IPS-18c (cell line): ENCODE data around the gene TMF1.

Experiments
- H3K4me3 ChIP-seq: 2 replicates; pipeline ENCODE4 v1.7.0; 2013; ENCODE audit warnings: low read depth, mild to moderate bottlenecking, low read length, moderate library complexity; ENCODE audit not compliant: insufficient read depth
- H3K9me3 ChIP-seq: one replicate; pipeline ENCODE4 v1.6.1; 2013; ENCODE audit warnings: mild to moderate bottlenecking, low read length, moderate library complexity; ENCODE audit not compliant: control insufficient read depth, insufficient read depth

TMF1 gene

DNA sequence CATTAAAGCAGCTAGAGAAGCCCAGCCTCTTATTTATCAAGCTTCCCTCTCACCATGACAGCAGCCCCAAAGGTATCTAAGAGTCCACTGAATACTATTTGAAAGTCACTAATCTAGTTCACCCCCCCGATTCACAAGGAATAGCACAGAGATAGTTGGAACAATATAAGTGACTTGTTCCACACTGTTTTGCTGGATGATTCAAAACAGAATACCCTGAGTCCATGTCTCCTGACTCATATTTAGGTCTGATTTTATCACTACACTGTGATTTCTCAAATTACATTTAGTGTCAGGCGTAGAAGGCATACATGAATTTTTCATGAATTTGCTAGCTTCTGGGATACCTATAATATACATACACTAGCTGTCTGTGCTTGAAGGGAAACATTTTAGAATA, 20.0 kb downstream of the TMF1 start:
- no peaks in the 10 kb centered on the region for H3K9me3 ChIP-seq
- H3K4me3 ChIP-seq, result no peak overlapping the region

DNA sequence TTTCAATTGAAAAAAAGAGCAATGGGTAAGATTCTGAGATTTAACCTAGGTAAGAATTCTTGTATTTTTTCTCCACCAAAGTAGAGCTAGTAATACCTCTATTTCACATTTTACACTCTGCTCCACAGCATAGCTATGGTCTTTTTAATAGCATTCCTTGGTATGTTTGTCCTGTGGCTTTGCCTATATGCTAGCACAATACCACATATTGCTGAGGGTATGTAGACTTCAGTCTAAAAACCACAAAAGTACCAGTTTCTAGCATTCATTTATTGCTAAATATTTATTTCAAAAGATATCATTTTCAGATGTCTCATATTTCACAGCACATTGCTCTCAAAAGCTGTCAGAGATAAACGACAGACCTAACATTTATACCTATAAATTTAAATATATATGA, 20.5 kb downstream of the TMF1 start:
- no peaks in the 10 kb centered on the region for H3K9me3 ChIP-seq
- no peak overlapping the region for H3K4me3 ChIP-seq

DNA sequence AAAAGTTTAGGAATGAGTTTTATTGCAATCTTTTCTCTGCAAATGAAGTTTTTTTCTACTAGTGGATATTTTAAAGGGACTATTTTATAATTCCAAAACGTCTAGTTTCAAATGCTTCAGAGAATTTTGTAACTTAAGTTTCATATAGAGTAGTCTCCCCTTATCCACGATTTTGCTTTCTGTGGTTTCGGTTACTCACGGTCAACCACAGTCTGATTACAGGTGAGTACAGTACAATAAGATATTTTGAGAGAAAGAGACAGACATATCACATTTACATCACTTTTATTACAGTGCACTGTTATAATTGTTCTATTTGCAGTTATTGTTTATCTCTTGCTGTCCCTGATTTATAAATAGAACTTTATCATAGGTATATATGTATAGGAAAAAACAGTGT, 31.3 kb downstream of the TMF1 start:
- H3K4me3 ChIP-seq, result no peak overlapping the region
- no peaks in the 10 kb centered on the region for H3K9me3 ChIP-seq

DNA sequence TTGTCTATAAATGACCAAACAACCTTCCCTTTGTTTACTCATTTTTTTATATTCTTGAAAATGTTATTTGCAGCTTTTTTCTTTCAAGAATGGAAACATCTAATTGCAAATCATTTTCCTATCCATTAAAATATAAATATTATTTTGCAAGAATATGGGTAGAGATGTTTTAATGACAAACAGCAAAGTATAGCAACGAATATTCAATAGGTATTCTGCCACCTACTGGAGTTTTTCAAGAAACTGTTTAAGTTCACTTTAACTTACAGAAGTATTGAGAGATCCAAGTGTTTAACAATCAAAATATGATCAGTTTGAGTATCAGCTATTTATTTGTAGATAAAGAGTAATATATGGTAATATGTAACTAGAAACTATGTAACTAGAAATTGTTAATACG, 31.7 kb downstream of the TMF1 start:
- H3K4me3 ChIP-seq, result no peak overlapping the region
- no peaks in the 10 kb centered on the region for H3K9me3 ChIP-seq

DNA sequence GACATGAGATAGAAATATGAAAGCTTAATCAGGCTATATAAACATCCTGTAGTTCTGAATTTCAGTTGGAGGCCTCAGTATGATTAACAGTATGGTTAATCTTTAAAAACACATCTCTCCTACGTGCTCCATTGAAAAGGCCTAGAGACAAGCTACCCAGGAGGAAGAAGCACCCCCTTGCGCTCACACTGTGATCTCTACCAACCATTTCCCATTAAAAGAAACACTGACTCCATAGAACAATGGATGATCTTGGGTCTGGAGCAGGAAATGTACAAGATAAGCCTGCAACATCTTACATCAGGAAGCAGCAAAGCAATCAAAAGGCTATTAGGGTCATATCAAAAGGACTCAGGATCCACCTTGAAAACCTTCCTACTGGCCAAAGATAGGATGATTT, 35.2 kb downstream of the TMF1 start:
- Histone ChIP-seq H3K9me3 (no peaks in the 10 kb centered on the region), H3K4me3 (no peak overlapping the region)

DNA sequence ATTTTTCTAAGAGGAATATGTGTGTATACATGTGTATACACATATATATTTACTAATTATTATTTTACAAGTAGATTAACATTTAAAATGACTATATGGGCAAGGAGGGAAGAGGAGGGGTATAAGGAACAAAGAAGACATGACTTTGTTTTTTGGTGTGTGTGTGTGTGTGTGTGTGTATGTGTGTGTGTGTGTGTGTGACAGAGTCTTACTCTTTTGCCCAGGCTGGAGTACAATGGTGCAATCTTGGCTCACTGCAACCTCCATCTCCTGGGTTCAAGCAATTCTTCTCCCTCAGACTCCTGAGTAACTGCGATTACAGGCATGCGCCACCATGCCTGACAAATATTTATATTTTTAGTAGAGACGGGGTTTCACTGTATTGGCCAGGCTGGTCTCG, 36.0 kb downstream of the TMF1 start:
- H3K4me3 ChIP-seq, result no peak overlapping the region
- H3K9me3 ChIP-seq, result no peaks in the 10 kb centered on the region

DNA sequence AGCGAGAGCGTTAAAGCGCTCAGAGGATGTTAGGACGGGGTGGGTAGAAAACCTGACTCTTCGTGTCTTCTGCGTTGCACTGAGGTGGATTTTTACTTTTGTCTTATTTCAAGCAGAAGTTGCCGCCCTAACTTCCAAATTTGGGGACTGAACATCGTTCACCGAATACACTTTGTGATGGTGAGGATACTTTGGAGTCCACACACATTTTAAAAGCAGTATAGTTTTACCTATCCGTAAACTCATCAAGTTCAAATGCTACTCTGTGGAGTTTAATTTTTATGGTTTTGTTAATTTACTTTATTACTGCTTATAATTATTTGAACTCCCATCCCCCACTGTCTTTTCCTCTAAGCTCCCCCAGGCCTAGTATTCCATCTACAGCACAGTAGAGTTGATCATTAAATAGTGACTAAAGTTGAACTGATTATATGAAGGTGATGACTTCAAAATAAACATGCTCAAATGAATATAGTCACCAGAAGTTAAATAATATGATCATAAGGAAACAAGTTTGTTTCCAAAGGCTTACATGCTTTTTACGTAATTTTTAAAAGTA, 38.0 kb downstream of the TMF1 start:
- Histone ChIP-seq H3K4me3 (peak overlapping the region; percentile 81), H3K9me3 (no peaks in the 10 kb centered on the region)

DNA sequence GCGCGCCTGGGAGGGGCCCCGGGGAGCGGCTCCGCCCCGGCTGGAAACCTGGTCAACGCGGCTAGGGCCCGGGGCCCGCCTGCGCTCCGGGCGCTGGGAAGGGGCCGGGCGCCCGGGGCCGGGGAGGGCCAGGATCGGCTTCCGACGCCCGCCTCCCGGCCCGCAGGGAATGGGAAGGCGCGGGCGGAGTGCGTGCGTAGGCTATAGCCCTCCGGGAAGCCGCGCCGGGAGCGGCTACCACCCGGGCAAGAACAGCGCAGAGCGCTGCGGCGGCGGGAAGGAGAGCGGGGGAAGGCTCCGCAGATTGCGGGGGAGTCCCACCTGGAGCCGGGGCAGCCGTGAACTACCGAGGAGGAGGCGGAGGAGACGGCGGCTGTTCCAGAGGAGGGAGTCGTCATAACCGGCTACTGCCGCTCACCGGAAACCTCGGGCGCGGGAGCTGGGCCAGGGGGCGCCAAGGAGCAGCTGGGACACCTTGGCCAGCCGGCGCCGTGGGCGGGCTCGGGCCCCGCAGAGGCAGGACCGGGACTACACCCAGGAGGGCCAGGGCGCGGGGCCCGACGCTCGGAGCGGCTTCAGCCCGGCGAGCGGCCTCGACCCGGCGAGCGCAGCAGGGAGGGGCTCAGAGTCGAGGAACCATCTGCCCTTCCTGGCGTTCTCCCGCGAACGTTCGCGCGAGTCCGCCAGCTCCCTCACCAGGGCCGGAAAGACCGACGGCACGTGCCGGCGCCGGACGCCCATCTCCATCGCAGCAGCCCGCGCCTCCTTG, 38.7 kb downstream of the TMF1 start, which contains the start of gene EOGT:
EOGT (minus strand) TSS at position 432 of the 769 bp plus-strand sequence. CDS start 3,838 bp downstream, outside the sequence.
- H3K9me3 ChIP-seq, result no peaks in the 10 kb centered on the region
- H3K4me3 ChIP-seq, result peak within 1 kb of the TSS; percentile 81

DNA sequence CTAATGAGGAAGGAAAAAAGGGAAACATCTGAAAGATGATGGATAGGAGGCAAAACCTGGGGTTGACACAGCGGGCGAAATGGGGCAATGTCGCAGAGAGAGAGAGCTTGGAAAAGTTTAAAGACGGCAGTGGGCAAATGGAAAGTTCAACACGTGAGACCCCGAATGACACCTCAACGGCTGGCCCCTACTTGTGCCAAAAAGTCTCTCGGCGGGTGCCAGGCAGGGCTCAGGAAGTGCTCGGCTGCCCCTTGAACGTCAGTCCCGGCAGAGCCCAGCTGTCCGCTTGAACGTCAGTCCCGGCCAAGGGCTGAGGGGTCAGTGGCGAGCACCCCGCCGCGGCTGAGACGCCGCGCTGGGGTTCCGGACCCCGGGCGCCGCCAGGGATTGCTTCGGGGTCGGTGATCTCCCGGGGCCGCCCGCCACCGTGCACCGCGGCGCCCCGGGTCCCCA, 39.3 kb downstream of the TMF1 start:
- Histone ChIP-seq H3K9me3 (no peaks in the 10 kb centered on the region), H3K4me3 (peak overlapping the region; percentile 81)

DNA sequence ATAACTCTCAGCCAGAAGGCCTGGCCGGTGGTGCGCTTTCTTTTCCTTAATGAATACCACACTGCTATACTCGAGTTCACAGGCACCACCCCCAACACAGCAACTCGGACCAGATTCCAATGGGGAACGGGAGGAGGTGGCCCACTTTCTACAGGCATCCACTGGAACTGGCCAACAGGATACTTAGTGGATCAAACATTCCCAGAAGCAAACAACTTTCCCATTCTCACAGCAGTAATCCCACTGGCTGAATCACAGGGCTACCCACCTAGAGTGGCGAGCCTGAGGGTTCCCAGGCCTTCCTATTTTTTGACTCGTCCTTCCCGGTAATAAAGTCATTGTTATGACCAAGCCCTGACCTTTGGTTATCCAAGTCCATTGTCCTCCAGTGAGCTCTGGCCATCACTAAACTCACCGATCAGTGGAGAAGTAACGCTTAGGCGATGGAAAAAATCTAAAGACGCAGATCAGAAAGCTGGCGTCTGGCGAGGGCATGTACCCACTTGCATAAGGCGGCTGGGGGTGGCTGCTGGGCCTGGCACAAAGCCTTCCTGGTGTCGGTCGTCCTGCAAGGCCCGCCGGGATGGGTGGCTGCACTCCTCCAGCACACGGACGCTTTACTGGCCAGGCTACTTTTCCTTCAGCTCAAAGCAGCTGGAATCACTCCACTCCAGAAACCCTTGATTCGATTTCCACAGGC, 39.9 kb downstream of the TMF1 start:
- Histone ChIP-seq H3K9me3 (no peaks in the 10 kb centered on the region), H3K4me3 (peak overlapping the region; percentile 81; the same call in 1 of the 2 replicates)

DNA sequence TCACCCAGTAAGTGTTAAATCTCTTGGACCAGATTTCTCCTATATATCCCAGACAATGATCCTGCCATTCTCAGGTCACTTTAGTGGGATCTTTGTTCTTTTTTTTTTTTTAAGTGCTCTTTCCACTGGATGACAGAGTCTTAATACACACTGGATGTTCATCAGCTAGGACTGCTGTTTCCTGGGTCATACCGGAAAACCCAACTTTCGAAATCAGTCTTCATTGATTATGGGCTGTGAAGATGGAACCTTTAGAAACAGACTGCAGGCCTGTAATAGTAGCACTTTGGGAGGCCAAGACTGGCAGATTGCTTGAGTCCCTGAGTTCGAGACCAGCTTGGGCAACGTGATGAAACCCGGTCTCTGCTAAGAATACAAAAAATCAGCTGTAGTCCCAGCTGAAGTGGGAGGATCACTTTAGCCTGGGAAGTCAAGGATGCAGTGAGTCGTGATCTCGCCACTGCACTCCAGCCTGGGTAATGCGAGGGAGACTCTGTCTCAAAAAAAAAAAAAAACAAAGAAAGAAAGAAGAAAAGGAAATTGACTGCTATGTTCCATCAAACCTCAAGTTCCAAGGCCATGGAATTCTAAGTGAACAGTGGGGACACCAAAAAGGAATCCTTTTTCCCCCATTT, 40.9 kb downstream of the TMF1 start:
- no peak overlapping the region for H3K4me3 ChIP-seq
- no peaks in the 10 kb centered on the region for H3K9me3 ChIP-seq

DNA sequence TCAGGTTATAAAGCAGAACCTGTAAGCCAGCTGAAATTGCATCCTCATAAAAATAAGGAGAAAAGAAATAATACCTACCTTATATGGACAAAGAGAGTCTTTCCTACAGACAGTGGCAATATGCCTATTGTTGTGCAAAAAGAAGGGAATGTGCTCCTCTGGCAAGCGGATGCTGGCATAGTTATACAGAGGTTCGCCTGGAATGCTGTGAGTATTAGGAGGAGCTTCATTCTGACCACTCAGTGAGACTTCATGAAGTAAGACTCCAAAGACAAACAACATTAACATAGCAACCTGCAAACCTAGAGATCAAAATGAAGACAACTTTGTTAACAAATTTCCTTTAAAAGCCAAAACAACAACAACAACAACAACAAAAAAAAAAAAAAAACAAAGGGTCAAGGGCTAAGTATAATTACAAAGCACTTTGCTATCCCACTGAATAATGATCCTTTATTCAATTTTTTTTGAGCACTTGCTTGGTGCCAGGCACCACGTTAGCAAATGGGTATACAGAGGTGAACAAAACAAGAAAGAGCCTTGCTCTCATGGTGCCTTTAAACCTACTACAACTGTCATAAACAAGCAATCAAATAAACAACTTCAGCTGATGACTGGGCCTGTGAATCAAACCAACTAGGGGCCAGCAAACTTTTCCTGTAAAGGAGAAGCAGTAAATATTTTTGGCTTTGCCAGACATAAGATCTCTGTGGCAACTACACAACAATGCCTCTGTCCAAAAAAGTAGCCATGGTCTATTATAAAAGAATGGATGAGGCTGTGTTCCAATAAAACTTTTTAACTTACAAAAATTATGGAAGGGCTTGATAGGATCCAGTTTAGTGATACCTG, 42.3 kb downstream of the TMF1 start:
- H3K4me3 ChIP-seq, result no peak overlapping the region
- peaks cover 2% of the 10 kb centered on the region for H3K9me3 ChIP-seq

DNA sequence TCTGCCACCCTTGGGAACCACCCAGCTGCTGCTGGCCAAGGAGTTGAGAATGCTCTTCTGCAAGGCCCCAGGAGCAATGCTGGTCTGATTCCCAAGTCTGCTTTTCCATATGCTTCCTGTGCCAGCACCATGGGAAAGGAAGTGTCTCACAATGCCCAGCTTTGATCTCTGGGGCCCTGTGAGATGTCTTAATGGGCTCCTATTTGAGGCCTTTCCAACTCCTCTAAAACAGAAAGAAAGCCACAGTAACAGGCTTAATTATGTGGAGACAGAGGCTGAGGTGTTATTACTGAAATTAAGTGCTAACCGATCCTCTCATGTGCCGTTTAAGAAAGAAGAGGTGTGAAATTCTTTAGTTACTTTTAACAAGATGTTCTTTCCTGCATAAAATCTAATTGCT, 43.2 kb downstream of the TMF1 start:
- Histone ChIP-seq H3K4me3 (no peak overlapping the region), H3K9me3 (peaks cover 2% of the 10 kb centered on the region)

DNA sequence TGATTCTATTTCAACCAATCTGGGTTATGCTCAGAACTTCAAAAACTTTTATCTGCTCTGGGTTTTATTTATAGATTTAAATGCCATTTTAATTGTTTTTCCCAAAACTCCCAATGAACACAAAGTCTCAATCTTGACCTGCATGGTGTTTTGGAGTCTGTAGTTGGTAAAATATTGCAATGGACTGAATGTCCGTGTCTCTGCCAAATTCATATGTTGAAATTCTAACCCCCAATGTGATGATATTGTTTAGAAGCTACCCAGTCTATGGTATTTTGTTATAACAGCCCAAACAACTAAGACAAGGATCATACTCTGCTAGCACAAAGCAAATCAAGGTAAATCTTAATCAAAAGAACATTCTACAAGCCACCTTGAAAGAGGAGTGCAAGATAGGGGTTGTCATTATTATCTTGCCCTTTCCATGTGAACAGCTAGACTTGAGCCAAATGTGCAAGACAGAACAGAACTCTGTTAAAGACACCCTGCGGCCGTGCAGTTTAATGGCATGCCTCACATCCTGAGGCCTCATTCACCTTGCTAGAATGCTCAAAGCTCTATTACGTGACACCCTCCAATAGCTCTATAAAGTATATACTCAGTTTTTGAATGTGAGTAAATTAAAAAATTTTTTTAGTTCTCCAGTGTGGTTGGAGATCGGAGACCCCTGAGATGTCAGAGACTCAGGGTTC, 46.2 kb downstream of the TMF1 start:
- Histone ChIP-seq H3K4me3 (no peak overlapping the region), H3K9me3 (peaks cover 2% of the 10 kb centered on the region)

DNA sequence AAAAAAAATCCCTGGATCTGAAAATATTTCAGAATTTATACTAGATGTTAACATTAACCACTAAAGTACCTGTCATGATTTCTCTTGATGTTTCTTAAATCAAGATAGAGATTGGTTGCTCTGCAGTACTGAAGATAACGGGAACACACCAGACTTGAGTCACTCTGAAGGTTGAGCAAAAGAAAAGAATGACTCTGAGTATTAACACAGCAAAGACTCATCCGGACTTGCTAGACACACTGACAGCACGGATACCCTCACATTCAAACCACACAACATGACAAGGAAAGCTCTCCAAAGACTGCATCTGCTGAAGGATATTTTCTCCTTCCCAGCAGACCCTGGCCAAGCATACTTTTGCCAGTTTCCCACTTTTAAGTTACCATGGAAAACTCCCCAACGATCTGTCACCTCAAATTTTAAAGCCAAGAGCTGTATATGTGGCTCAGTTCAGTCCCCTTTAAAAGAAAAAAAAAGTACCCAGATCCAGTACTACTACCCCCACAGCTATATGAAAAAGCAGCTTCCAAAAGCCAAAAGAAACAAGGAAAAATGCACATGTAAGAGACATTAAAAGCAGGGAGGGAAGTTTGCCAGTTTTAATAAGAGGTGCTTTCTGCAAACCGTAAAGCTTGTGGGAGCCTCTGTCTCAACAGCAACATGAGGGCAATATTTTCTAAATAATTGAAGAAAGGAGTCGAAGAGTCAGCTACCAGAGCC, 46.9 kb downstream of the TMF1 start:
- H3K9me3 ChIP-seq, result peaks cover 2% of the 10 kb centered on the region
- no peak overlapping the region for H3K4me3 ChIP-seq

DNA sequence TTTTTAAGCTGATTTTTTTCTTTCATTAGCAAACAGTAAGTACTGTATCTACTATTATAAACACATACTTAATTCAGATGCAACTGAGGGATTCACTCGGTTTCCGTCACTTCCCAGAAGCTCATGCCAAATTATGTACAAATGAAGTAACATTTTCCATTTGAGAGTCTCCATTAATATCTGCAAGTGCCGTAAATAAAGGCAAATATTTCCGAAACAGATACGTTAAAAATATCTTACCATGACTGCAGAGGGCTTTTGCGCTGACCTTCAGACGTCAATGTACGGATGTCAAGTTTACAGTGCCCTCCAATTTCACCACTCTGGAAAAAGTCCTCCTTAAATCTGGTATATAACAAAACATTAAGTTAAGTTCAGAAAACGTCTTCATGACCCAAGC, 48.0 kb downstream of the TMF1 start:
- Histone ChIP-seq H3K9me3 (peaks cover 2% of the 10 kb centered on the region), H3K4me3 (no peak overlapping the region)
